HS-5 (cell line): Measurements from ENCODE around the gene PLEKHA7.
"Not testable (repeated sequence)": the region's sequence is repeated elsewhere in the genome, so short reads cannot be mapped to it uniquely, and the experiment has no call there.

ENCODE experiments used
- DNase-seq: peaks from one replicate; pipeline ENCODE4 v3.0.0-alpha.2; 2012; ENCODE audit warnings: low read depth

The PLEKHA7 gene

GRCh38 chr11:16909359-16910035 lies 104.7 kb downstream of the PLEKHA7 start:
- DNase-seq = no peak

DNA sequence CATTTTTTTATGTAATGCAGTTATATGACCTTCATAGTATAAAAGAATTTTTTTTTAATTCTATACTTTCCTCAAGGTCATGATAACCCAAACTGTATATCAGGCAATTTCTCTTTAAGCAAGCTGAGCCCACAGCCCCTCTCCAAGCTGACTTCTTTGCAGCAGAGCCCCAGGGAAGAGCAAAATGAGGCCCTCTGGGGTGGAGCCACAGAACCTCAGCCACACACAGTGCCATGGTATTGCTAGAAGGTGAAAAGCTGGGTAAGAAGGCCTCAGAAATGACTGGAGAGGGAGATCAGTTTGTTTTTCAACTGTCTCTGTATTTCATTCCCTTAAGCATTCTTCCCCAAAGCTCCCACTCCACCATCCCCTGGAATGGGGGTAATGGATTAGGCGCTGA lies 108.8 kb downstream of the PLEKHA7 start:
- DNase-seq = no peak

DNA sequence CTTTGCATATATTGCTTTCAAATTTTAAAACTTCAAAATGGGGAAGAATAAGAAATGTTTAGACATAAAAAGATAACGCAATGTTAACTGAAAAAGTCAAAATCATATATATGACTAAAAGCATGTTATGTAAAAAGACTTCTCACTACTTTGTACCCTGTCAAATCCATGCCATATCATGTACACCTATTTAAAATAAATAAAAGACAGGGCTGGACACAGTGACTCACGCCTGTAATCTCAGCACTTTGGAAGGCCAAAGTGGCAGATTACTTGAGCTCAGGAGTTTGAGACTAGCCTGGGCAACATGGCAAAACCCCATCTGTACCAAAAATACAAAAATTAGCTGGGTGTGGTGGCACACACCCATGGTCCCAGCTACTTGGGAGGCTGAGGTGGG lies 109.5 kb downstream of the PLEKHA7 start:
- DNase-seq = not testable (repeated sequence)

- DNase-seq = no peak
Measured at GRCh38 chr11:16902781-16903378, 111.3 kb downstream of the PLEKHA7 start.

- no peak for DNase-seq
Measured at GRCh38 chr11:16902182-16902581, 112.0 kb downstream of the PLEKHA7 start.

DNA sequence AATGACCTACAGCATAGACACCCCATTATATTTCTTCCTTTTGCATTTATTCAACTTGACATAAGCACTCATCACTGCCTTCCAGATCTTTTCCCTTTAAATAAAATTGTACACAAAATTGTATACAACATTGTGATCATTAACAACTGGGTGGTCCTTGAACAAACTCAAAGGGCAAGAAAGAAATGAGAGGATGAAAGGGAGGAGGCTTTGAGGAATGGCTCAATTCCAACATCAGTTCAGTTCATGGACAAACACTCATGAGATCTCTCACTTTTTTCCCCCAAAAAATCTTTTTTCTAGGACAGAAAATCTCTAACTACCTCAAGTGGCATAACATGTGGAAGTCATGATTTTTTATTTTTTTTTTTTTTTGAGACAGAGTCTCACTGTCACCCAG lies 113.7 kb downstream of the PLEKHA7 start:
- no peak for DNase-seq

- no peak for DNase-seq
Measured at GRCh38 chr11:16899708-16900303, 114.4 kb downstream of the PLEKHA7 start.

DNA sequence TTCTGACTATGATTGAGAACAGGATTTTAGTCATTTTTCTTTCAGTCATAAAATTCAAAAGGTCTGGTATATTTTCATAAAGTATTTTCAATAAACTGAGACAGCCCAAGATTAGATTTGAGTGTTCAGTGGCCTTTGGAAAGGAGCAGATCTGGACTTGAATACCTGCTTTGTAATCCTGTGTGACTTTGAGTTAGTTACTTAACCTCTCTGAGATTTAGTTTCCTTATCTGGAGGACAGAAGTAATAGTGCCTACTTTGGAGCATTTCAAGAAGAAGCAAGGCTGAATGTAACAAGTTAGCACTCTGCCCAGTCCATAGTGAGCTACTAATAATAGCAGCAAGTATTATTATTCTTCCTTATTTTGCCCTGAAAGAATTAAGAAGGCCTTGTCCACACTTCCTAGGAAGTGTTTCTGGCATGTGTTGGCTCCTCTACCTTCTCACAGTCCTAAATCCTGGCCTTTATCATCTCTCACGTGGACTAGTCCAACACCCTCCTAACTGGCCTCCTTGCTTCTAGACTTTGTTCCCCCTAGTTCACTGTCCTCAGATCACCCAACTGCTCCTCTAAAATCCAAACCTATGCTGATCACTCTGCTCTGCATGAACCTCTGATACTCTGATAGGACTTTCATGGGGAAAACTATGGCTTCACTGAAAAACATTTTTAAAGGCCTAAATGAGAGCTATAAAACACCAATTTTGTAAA lies 115.8 kb downstream of the PLEKHA7 start:
- no peak for DNase-seq

GRCh38 chr11:16897470-16898061 lies 116.6 kb downstream of the PLEKHA7 start:
- no peak for DNase-seq

DNA sequence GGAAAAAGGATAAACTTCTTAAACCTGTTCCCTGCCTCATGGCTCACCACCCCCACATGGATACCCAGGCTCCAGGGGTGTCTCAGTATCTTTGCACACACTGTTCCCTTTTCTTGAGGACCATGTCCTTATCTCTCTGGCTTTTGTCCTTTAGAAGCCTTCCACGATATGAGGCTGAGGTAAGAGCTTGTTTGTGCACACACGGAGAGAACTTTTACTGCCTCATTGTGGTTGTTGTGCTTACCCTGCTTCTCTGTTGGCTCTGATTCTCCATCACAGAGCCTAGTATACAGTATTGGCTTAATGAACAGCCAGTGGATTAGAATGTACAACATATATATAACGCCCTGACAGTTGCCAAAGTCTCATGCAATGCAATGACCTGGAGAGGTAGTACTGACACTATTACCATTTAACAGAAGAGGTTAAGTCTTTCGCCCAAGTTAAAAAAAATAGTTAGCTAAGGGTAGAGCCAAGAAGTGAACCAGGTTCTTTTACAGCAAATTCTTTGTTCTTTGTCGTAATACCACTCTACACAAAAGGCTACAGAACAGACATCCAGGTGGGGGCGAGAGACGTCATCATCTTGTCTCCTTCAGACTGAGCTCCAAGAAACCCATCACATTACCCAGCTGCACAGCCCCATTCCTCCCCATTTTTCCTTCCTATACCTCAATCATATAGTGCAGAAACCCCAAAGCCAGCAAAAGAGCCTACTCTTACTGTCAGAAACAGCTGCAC lies 117.3 kb downstream of the PLEKHA7 start:
- no peak for DNase-seq

DNA sequence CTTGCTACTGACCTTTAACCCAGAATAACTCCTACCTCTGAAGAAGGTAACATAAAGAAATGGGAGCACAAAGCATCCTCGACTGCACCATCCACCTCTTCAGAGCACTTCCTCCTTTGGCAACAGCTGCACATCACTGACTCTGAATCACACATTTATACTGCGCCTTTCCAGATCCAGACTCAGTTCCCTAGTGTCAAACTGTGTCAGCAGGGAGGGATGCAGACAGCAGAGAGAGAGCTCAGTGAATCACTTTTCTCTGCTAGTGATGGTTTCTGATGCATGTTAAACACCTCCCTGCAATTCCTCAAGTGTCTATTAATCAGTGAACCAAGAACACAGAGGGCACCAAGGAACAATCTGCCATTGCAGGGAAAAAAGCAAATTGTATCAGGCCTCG lies 118.9 kb downstream of the PLEKHA7 start:
- no peak for DNase-seq

DNA sequence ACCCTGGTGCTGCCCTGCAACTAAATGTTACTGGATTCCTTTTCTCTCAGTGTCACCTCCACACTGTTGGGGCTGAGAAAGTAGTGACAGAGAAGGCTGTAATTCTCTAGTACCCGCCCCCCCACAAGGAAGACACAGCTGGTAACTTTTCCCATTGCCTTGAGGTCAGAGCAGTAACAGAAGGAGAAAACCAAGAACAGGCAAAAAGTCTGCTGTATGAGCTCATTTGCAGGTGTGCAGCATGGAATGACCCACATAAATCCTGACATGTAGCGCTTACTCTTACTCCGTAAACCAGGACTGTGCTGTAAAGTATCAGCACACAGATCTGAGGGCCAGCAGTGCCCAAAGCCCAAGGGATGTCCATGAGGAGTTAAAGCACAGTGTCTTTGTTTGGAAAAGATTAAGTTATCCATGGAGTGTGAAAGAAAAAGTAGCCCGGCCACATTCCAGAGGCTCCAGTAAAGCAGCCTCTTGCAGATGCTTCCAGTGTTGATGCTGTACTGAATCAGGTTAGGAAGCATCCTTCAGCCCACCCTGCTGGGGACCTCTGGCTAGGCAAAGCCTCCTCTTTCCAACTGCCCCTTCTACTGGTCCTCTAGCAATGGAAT lies 120.7 kb downstream of the PLEKHA7 start:
- no peak for DNase-seq

DNA sequence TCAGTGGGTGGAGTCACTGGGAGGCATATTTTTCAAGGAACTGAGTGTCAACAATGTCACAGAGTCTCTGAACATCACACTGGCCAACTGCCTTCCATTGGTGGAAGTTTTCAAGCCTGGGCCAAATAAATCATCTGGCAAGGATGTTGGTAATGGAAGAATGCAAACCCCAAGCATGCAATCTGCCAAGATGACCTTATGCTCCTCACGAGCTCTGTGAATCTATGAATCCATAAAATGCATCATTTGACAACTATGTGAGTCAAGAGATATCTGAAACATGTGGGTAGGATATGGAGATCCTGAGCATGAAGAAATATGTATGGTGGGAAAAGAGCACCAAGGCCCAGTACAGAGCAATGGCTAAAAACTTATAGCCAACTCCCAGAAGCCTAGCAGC lies 122.2 kb downstream of the PLEKHA7 start:
- peak; percentile 90 for DNase-seq

- DNase-seq = no peak
Measured at GRCh38 chr11:16891165-16891564, 123.0 kb downstream of the PLEKHA7 start.

DNA sequence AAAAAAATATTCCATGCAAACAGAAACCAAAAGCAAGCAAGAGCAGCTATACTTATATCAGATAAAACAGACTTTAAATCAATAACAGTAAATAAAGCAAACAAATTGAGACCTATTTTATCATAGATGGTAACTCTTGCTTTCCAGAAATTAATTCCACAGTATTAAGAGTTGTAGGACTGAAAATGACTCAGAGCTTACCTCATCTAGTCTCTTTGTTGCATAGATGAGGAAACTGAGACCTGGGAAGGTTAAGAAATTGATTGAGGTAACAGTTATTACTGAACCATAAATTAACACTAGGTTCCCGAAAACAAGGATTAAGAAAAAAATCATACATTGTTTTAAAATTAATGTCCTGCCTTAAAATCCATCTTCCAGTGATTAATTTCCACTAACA lies 123.8 kb downstream of the PLEKHA7 start:
- no peak for DNase-seq

GRCh38 chr11:16889905-16890304 lies 124.3 kb downstream of the PLEKHA7 start:
- no peak for DNase-seq

GRCh38 chr11:16889010-16889409 lies 125.2 kb downstream of the PLEKHA7 start:
- not testable (repeated sequence) for DNase-seq

- not testable (repeated sequence) for DNase-seq
Measured at GRCh38 chr11:16887887-16888286, 126.3 kb downstream of the PLEKHA7 start.

GRCh38 chr11:16883174-16883573 lies 131.0 kb downstream of the PLEKHA7 start:
- no peak for DNase-seq

GRCh38 chr11:16881766-16882165 lies 132.4 kb downstream of the PLEKHA7 start:
- DNase-seq = no peak

DNA sequence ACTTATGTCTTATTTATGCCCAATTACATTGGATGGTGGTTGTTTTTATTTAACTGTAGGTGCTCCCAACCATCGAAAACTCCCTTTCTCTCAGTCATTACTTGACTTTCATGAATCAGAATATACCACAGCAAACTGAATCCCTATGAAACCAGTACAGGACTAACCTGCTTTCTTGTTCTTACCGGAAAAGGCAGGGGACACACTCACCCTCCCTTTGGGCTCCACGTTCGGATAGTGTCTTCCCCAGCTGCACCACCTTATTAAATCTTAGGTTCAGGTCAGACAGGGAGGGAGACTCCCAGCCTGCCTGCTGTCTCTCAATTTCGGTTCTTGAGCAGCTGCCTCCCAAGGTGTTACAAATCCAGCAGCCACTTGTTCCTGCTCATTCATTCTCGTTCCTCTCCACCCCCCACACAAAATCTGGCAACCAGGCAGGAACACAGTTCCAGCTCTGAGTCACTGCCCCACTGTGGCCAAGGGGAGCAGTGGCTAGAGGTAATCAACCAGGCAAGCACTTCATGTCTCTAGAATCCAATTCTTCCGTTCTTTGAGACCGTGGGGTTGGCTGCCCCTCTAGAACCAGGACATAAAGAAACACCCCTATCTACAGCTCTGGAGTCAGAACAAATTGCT lies 133.0 kb downstream of the PLEKHA7 start:
- DNase-seq = no peak
